GM19351 (cell line): Measurements from ENCODE around the gene LDLRAD4.

Source experiments
- ATAC-seq: cut with Tn5 transposase; IDR thresholded peaks from one replicate; pipeline ENCODE4 v1.9.1; 2021; ENCODE audit warnings: mild to moderate bottlenecking, moderate library complexity; ENCODE audit not compliant: unreplicated experiment

LDLRAD4 gene

GRCh38 chr18:13440277-13441248 lies 222.0 kb downstream of the LDLRAD4 start:
- no peak for ATAC-seq

- no peak for ATAC-seq
Measured at GRCh38 chr18:13441736-13442135, 223.2 kb downstream of the LDLRAD4 start.

- ATAC-seq: no peak
Measured at GRCh38 chr18:13442451-13442850, 223.9 kb downstream of the LDLRAD4 start.

- no peak for ATAC-seq
Measured at GRCh38 chr18:13443552-13443951, 225.0 kb downstream of the LDLRAD4 start.

GRCh38 chr18:13444430-13445240 lies 226.1 kb downstream of the LDLRAD4 start:
- no peak for ATAC-seq

GRCh38 chr18:13445241-13445897 lies 226.8 kb downstream of the LDLRAD4 start:
- no peak for ATAC-seq

- no peak for ATAC-seq
Measured at GRCh38 chr18:13446024-13446423, 227.5 kb downstream of the LDLRAD4 start.

- no peak for ATAC-seq
Measured at GRCh38 chr18:13446610-13447461, 228.3 kb downstream of the LDLRAD4 start.

- ATAC-seq: no peak
Measured at GRCh38 chr18:13447621-13448334, 229.2 kb downstream of the LDLRAD4 start.

- ATAC-seq: no peak
Measured at GRCh38 chr18:13448335-13448795, 229.8 kb downstream of the LDLRAD4 start.

- no peak for ATAC-seq
Measured at GRCh38 chr18:13449651-13450050, 231.1 kb downstream of the LDLRAD4 start.

- peak; percentile 84 for ATAC-seq
Measured at GRCh38 chr18:13450289-13451212, 232.0 kb downstream of the LDLRAD4 start.

- ATAC-seq: no peak
Measured at GRCh38 chr18:13451213-13451540, 232.6 kb downstream of the LDLRAD4 start.

- ATAC-seq: no peak
Measured at GRCh38 chr18:13451661-13452387, 233.3 kb downstream of the LDLRAD4 start.

- no peak for ATAC-seq
Measured at GRCh38 chr18:13452388-13452811, 233.8 kb downstream of the LDLRAD4 start.

- ATAC-seq: no peak
Measured at GRCh38 chr18:13452871-13453680, 234.5 kb downstream of the LDLRAD4 start.

- no peak for ATAC-seq
Measured at GRCh38 chr18:13453714-13454113, 235.2 kb downstream of the LDLRAD4 start.
